Subcutaneous adipose tissue (tissue), 4 donors: Measurements from ENCODE around the gene TMPRSS15. TPM values are rescaled to one million over a fixed set of nuclear protein-coding genes. Genes with fewer than 3 reads are reported as not detected.

Source experiments
- total RNA-seq, 4 donors: library from RNA; depleted of rRNA; stranded (reverse); fragments of >200 nt; gene quantifications; one replicate each; pipeline ENCODE4 v1.1.0, GENCODE V29; 2016
- TF ChIP-seq, protein P1 (sequence below): fragments of 450-650 bp; IDR thresholded peaks from one replicate; pipeline ENCODE4 v1.5.1; 2016; ENCODE audit warnings: low read depth, mild to moderate bottlenecking, control low read depth, antibody characterized with exemption, moderate library complexity

Gene TMPRSS15
- total RNA-seq, 4 donors from 2014 or later, result not detected

DNA sequence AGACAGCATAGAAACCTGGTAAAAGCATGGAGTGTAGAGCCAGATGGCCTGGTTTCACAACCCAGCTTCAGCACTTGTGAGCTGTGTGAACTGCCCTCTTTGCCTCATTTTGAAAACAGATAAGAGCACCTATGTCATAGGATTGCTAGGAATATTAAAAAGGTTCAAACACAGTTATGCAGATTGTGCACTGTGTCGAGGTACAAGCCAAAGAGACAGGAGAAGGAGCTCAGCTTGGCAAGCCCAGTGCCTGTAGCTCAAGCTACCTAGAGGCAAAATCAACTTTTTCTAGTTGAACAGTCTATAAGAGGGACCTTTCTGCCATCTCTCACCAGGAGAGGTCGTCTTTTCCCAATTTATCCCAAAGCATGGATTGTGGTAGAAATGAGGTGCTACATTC is 153.9 kb downstream of the TMPRSS15 start:
- TF ChIP-seq, protein P1, sequence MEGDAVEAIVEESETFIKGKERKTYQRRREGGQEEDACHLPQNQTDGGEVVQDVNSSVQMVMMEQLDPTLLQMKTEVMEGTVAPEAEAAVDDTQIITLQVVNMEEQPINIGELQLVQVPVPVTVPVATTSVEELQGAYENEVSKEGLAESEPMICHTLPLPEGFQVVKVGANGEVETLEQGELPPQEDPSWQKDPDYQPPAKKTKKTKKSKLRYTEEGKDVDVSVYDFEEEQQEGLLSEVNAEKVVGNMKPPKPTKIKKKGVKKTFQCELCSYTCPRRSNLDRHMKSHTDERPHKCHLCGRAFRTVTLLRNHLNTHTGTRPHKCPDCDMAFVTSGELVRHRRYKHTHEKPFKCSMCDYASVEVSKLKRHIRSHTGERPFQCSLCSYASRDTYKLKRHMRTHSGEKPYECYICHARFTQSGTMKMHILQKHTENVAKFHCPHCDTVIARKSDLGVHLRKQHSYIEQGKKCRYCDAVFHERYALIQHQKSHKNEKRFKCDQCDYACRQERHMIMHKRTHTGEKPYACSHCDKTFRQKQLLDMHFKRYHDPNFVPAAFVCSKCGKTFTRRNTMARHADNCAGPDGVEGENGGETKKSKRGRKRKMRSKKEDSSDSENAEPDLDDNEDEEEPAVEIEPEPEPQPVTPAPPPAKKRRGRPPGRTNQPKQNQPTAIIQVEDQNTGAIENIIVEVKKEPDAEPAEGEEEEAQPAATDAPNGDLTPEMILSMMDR, result no peak

GRCh38 chr21:18248171-18248570 is 155.4 kb downstream of the TMPRSS15 start:
- TF ChIP-seq, protein P1, result no peak

DNA sequence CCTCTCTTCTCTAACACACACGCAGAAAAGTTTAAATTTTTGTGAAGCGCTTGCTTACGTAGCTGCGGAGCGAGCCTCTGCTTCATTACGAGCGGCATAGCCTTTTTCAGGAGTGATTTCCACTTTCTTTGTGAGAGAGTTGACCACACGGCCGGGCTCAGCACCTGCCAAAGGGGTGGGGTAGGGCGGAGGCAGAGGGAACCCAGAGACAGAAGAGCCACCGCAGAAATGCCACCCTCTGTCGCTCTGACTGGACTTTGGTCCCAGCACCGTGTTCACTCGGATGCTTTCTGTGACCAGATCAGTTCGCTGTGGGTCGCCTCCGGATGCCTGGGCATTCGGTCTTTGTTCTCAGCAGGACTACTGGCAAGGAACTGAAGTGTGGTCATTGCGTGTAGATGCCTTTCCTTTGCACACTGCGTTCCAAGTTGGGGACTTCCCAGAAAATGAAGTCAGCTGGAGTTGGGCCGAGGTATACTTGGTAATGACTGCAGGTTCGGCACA is 158.1 kb downstream of the TMPRSS15 start:
- TF ChIP-seq, protein P1, result no peak

- TF ChIP-seq, protein P1, result no peak
Measured at GRCh38 chr21:18244671-18245463, 158.7 kb downstream of the TMPRSS15 start, which contains the start of gene CHODL. TSS of gene CHODL (plus strand) at chr21:18244833. CDS start at chr21:18245224, 391 bp downstream.

- TF ChIP-seq, protein P1, result no peak
Measured at GRCh38 chr21:18235545-18235944, 168.0 kb downstream of the TMPRSS15 start.

DNA sequence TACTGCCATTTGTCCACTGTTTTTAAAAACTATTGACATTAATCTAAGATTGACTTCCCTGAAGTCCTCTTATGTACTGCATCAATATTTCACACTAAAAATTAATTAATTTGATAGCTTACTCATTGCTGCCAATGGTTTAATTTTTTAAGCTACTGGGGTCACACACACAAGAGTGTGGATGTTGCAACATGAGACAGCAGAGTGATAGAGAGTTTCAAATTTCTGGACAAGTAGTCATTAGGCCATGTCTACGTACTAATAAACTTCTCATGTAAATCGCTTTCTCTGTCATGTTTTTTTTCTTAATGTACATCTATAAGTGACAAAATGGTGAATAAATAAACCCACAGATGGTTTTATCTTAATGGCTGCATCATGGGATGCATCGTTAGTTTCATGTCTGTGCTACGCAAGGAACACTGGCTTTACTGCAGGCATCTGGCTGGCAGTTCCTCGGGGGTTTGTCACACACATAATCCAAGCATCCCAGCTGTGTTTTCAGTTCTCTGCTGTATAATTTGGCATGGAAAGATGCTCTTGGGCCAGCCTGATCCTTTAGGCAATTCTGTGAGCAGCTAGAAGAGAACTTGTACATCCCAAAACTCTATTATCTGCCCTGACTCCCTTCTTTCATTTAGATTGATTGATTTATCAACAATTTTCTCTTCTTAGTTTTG is 175.4 kb downstream of the TMPRSS15 start:
- TF ChIP-seq, protein P1, result no peak

DNA sequence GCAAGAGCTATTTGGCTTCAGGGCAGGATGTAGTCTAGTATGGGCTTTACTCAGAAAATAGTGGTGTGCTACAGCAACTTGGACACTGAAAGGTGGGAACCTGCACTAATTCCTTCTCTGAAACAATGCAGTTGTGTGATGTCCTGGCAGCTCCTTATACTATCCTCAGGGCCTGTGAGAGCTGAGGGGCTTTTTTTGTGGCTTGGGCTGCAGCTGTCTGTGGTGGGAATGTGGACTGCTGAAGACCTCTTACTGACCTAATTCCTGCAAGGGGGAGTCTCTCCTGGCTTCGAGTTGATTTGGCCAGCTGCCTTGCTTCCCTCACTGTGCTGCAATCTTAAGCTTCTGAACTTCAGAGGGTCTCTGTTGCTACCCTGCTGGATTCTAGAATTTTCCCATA is 181.2 kb downstream of the TMPRSS15 start:
- TF ChIP-seq, protein P1, result no peak
